NCI-H128 (cell line): ENCODE measurements around the gene RBM5.
"Not testable (repeated sequence)": the region's sequence is repeated elsewhere in the genome, so short reads cannot be mapped to it uniquely, and the experiment has no call there.

Experiments used
- DNase-seq: peaks from one replicate; lab custom pipeline; 2025; ENCODE audit not compliant: unreplicated experiment; lab: John Stamatoyannopoulos, UW

Gene RBM5

DNA sequence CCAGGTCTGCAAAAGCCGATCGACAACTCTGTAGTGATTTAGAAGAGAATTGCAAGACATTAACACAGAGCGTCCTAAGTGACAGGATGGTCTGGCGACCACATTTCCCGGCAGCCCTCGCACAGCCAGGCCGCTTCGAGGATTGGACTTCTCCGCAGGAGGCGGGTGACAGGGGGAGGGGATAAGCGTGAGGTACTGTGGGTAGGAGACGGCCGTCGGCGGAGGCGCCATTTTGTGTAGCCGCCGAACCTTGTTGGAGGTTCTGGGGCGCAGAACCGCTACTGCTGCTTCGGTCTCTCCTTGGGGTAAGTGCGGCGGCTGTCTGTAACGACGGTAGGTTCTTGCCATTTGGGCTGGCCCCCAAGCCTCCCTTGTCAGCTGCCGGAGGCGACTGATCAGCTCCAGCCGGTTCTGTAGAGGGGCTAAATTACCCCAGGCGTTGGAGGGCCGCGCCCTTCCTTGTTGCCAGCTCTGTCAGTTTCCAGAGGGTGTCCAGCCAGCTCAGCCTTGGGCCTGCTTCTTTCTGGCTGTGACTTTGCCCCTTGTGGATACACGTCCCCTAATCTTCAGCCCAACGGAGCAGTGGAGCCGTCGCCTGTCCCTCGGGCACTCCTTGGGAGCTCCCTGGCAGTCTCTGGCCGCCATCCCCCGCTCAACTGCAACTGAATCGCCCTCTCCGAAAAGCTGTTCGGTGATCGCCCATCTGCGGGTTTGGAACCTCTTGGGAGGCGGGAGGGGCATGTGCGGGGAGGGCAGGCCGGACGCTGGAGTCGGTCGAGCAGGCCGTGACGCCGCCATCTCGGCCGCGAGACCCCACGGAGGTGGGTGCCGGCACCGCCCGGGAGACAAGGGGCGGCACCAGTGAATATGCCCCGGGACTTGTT lies at the start of gene RBM5:
Gene RBM5, plus strand, starts transcription at position 195 of the 884 bp plus-strand sequence. CDS start 1,516 bp downstream, outside the sequence.
- peak; percentile 45 for DNase-seq

DNA sequence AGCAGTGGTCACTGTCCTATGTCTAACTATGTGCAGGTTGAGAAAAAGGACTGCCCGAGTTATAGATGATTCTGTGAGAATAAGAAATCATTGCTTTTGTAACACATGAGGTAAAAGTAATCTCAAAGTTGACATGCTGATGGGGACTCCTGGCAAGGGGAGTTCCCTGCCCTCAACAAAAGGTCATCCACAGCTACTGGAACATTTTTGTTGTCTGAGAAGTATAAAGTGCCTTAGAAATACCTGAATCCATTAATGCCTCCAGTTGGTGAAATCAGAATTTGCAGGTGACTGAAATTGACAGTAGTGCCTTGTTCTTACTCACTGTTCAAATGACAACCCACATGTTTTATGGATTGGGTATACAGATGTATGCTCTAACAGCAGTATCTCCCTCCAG lies 43.7 kb upstream of the RBM5 start:
- DNase-seq = no peak

- DNase-seq = no peak
These were observed 41.3 kb upstream of the RBM5 start for GRCh38 chr3:50047426-50047825.

DNA sequence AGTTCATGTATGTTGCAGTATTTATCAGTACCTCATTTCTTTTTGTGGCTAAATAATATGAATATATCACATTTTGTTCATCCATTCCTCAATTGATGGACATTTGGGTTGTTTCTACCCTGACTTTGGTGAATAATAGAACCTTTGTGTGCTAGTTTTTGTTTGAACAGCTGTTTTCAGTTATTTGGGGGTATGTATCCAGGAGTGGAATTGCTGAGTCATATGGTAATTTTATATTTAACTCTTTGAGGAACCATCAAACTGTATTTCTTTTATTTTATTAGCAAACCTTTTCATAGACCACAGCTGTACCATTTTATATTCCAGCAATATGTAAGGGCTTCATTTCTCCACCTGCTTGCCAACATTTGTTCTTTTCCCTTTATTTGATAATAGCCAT lies 38.4 kb upstream of the RBM5 start:
- no peak for DNase-seq

DNA sequence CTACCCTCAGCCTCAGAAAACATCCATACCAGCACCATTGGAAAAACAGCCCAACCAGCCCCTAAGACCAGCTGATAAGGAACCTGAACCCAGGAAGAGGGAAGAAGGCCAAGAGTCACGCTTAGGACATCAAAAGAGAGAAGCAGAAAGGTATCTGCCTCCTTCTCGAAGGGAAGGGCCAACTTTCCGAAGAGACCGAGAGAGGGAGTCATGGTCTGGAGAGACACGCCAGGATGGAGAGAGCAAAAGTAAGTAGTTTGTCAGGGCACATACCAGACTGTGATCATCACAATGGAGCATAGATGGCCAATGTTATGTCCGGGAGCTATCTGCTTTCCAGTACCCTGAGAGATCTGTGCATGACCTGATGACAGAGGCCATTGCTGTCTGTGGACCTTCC lies 31.0 kb upstream of the RBM5 start:
- DNase-seq = no peak

DNA sequence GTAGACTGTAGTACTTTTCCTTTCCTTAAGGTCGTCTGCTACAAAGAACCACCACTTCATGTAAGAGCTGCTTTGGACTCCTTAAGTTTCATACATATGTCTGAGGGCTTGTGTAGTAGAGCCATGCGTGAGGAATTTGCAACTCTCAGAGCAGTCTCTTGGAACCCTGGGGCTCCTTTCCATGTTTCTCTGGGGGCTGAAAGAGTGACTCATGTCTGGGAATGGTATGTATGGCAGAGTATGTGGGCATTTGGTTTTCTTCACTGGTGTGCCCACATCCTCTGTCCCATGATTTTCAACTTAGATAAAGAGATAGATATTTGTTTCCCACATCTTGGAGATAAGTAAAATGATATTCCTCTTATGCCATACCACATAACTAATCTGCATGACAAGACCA lies 20.6 kb upstream of the RBM5 start:
- no peak for DNase-seq

- no peak for DNase-seq
These were observed 10.6 kb upstream of the RBM5 start for GRCh38 chr3:50078091-50078490.

GRCh38 chr3:50078622-50079021 lies 10.1 kb upstream of the RBM5 start:
- no peak for DNase-seq

DNA sequence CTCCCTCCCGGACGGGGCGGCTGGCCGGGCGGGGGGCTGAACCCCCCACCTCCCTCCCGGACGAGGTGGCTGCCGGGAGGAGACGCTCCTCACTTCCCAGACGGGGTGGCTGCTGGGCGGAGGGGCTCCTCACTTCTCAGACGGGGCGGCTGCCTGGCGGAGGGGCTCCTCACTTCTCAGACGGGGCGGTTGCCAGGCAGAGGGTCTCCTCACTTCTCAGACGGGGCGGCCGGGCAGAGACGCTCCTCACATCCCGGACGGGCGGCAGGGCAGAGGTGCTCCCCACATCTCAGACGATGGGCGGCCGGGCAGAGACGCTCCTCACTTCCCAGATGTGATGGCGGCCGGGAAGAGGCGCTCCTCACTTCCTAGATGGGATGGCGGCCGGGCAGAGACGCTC lies 3.8 kb upstream of the RBM5 start:
- not testable (repeated sequence) for DNase-seq

GRCh38 chr3:50089609-50089945 lies 858 bp downstream of the RBM5 start:
- DNase-seq = no peak

- no peak for DNase-seq
These were observed 2.3 kb downstream of the RBM5 start for GRCh38 chr3:50090984-50091383.

DNA sequence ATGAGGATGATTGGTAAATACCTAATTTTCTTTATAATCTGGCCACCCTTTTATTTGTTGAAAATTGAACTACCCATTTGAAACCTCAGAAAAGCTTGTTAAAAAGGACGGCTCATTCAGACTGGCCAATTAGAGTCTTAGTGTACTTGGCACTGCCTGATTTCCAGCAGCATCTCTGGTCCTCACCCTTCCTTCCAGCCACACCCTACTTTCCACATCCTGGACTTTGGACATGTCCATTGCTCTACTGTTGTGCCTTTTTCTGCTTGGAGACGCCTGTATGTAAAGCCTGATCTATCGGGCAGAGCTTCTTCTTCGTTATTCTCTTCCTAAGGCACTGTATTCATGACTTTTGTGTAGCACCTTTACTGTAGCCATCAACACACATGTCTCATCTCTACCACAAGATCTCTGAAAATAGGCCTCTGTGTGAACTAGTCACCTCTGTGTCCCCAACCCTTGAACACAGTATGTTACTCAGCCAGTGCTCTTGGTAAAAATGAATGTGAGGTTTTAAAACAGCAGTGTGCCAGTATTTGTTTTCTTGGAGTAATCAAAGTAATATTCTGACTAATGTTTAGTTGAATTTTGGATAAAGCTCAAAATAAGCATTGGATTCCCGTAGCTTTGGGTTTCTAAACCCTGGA lies 6.8 kb downstream of the RBM5 start:
- no peak for DNase-seq

DNA sequence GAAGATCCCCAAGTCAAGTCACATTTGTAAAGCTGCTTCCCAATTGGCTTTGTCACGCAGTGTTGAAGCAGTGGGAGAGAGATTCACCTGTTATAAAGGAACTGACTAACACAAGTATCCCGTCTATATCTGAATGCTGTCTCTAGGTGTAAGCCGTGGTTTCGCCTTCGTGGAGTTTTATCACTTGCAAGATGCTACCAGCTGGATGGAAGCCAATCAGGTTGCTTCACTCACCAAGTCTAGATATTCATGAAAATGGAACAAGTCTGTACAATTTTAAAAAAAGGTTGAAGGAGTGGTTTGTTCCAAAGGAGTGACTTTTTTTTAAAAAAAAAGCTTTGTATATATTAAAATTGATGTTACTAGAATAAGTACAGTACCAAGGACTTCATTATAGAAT lies 11.7 kb downstream of the RBM5 start:
- DNase-seq = no peak

DNA sequence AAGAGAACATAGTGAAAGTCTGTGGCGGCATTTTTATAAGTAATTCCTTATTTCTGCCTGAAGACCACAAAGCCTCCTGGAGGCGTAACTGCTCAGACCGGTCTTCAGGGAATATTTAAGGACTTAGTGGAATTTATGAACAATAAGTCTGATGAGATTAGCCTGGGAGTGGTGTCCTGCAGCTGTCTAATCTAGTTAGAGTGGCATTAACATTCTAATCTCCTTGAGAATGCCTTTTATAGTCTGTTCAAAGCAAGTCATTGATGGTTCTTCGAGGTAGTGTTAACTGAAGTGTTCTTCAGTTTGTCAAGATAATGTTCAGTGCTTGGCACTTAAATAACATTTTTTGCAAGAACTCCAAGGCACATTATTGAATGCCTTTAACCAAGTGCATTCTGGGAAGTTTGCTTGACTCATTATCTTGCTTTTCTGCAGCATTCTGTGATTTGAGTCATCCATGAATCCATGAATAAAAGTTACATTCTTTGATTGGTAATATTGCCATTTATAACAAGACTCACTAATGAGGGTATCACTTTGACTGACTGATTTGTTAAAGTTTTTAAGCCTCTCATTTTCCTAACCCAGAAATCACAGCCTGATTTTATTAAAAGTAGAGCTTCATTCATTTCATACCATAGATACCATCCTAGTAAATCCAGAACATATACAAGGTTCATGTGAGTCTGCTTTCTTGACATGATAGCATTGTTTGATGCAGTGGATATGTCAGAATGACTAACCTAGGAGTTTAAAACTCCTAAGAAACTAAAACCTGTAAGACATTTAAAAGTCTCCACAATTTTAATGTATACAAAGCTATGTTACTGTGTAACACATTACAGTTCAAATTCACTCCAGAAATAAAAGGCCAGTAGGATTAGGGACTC lies 12.5 kb downstream of the RBM5 start:
- DNase-seq = no peak

DNA sequence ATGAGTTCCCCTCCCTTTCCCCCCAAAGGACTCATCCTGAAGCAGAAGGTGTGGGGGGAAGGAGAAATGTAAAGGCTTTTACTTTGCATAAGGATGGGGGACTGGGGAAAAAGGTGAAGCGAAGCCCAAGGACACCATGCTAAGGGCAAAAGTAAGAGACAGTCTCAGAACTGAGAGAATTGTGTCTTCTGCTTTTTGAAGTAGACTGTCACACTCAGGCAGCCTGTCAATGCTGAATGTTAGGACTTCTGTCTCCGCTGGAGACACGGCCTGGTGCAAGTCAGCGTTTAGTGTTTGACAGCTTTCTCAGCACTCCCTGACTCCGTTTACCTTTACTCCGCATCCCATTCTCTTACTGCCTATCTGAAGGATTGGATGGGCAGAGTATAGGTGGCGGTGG lies 13.8 kb downstream of the RBM5 start:
- no peak for DNase-seq

- DNase-seq = no peak
These were observed 23.0 kb downstream of the RBM5 start for GRCh38 chr3:50111757-50112156.

- DNase-seq = no peak
These were observed 23.7 kb downstream of the RBM5 start for GRCh38 chr3:50112462-50112861.

DNA sequence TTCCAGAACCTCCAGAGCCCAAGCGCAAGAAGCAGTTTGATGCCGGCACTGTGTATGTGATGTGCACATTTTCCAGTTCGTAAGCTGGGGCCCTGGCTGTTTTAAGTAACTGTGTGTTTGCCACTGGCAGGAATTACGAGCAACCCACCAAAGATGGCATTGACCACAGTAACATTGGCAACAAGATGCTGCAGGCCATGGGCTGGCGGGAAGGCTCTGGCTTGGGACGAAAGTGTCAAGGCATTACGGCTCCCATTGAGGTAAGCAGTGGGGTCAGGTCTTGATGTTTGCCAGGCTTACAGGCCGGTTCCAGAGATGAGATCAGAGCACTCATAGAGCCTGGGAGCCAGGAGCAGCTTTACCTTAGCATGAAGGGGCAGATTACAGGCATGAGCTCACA lies 28.4 kb downstream of the RBM5 start:
- DNase-seq = no peak

DNA sequence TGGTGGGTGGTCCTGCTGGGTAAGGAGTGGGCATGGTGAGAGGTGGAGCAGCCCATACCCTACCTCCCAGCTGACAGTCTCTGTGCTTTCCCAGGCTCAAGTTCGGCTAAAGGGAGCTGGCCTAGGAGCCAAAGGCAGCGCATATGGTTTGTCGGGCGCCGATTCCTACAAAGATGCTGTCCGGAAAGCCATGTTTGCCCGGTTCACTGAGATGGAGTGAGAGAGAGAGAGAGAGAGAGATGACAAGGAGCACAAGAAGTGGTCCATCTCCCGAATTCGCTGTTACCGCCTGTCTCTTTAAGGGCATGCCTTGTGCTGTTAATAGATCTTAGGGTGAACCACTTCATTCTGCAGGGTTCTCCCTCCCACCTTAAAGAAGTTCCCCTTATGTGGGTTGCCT lies 29.5 kb downstream of the RBM5 start:
- no peak for DNase-seq

- no peak for DNase-seq
These were observed 31.1 kb downstream of the RBM5 start for GRCh38 chr3:50119786-50120185.

DNA sequence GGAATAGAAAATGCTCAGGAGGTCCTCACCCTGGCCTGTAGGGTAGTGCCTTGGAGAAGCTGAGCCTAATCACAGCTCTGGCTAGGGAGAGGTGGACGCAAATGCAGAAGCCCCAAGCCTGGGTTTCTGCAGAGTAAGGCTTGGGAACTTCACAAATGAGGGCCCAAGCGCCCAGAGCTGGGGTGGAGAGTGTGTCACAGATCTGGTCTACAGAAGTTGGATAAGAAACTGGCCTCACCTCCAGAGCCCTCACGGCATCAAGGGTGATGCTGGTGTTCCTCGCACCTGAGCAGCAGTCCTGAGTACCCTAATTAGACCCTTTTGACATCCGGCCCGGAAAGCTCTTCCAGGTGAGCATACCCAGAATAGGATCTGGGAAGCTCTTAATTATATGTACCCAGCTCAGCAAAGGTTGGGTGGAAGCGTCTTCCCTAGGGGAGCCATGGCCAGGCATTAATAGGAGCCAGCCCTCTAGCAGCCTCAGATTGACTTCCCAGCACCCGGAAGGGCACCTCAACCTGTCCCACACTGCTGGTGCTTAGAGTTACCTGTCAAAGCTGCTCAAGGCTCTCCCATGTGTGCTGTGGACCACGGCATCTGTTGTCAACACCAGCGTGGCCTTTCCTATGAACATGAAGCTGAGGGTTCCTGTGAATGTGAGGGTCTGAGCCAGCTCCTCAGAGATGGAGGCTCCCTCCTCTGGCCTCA lies 31.8 kb downstream of the RBM5 start:
- no peak for DNase-seq
